Body of pancreas (tissue), 4 donors: Measurements from ENCODE around the gene TULP1.

Experiments used
- CTCF ChIP-seq, 7 experiments: fragments of 450-650 bp in 4 of 7; fragments of 200-600 bp in 3 of 7; sonication (generic) in 3 of 7; IDR thresholded peaks; one replicate each; pipeline ENCODE4 v1.5.1; 2016 to 2019; ENCODE audit warnings: antibody characterized with exemption in 7 of 7
- POLR2A ChIP-seq, 3 donors: fragments of 450-650 bp; IDR thresholded peaks; one replicate each; pipeline ENCODE4 v1.6.1; 2016; ENCODE audit warnings: antibody characterized with exemption in 3 of 3, mild to moderate bottlenecking in 2 of 3

DNA sequence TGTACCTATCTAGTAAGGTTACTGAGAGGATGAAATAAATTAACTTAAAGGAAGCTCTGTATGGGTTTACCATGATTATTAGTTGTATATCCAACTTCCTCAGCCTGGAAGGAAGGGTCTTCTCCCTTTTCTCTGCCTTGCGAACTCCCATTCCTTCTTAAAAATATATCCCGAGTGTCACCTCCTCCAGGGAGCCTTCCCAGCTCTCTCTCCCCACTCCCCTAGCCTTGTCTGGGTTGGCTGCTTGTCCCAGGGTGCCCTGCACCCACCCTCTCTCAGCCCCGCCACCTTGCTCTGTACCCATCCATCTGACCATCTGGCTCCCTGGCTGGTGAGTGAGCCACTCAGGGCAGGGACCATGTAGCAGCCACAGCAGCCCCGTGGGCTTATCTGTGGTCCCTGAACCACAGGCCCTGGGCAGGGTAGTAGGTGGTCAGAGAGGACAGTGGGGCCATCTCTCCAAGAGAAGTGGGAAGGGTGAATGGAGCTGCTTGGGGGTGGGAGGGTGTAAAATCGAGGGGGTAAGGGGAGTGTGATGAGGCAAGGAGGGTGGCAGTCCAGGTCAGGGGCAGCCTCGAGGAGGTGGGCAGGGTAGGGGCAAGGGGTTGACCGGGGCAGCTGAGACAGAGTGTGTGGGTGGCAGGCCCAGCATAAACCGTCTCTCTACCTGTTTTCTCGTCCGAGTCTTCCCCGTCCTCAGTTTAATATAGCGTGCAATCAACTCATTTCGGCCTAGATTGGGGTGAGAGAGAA, 28.6 kb downstream of the TULP1 start:
- TF ChIP-seq CTCF (IDR thresholded peaks at IDR 0.05) (no peak), POLR2A (IDR thresholded peaks at IDR 0.05) (no peak)
